WTC11 (cell line): ENCODE measurements around the gene CSTPP1.

ENCODE experiments used
- NFATC4 ChIP-seq: fragments of 250-450 bp; sonication (Bioruptor Pico); IDR thresholded peaks from 2 replicates; pipeline ENCODE4 v1.9.0; 2021; ENCODE audit warnings: mild to moderate bottlenecking
- NFYB ChIP-seq: sonication (generic); formaldehyde crosslinking; conservative IDR thresholded peaks from 2 replicates; pipeline ENCODE4 v1.8.0; 2022; ENCODE audit warnings: low read depth, missing genetic modification reagents
- NR1H2 ChIP-seq: sonication (generic); formaldehyde crosslinking; IDR thresholded peaks from 2 replicates; pipeline ENCODE4 v1.9.0; 2021; ENCODE audit warnings: mild to moderate bottlenecking, moderate library complexity, missing genetic modification reagents
- TEAD4 ChIP-seq: sonication (generic); formaldehyde crosslinking; IDR thresholded peaks from 2 replicates; pipeline ENCODE4 v1.8.0; 2022; ENCODE audit warnings: mild to moderate bottlenecking, missing genetic modification reagents
- ZNF138 ChIP-seq: sonication (generic); formaldehyde crosslinking; conservative IDR thresholded peaks from 2 replicates; pipeline ENCODE4 v1.8.1; 2022; ENCODE audit warnings: mild to moderate bottlenecking, moderate library complexity, missing genetic modification reagents
- TF ChIP-seq, protein P1 (sequence below): fragments of 200-600 bp; IDR thresholded peaks from 2 replicates; pipeline ENCODE4 v1.8.0; 2022; ENCODE audit warnings: antibody characterized with exemption
- TF ChIP-seq, protein P2 (sequence below): sonication (generic); formaldehyde crosslinking; conservative IDR thresholded peaks from 2 replicates; pipeline ENCODE4 v1.8.1; 2022; ENCODE audit warnings: mild to moderate bottlenecking, missing genetic modification reagents
- TF ChIP-seq, protein P3 (sequence below): sonication (generic); formaldehyde crosslinking; IDR thresholded peaks from 2 replicates; pipeline ENCODE4 v1.8.0; 2022; ENCODE audit warnings: mild to moderate bottlenecking, missing genetic modification reagents

DNA sequence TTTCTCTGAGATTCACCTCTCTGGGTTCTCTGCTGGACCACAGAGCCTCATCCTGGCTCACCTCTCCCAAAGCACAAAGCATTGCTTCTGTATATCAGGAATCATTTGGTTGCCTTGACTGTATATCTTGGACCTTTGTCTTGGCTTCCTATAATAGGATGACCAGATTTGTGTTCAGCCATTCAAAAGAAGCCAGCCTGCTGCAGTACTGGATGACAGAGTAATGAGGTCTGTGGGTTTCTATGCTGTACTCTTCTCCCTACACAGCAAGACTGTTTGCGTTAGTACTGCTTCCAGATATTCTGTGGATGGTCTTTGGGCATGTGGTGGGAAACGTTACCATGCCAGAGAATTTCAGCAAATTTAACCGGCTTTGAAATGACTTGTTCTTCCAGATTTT lies 200.4 kb downstream of the CSTPP1 start:
- TF ChIP-seq NFATC4 (CRISPR knock-in tag) (no peak), NFYB (CRISPR knock-in tag) (no peak), TEAD4 (no peak), NR1H2 (CRISPR knock-in tag) (no peak), ZNF138 (no peak)
- TF ChIP-seq, protein P1, sequence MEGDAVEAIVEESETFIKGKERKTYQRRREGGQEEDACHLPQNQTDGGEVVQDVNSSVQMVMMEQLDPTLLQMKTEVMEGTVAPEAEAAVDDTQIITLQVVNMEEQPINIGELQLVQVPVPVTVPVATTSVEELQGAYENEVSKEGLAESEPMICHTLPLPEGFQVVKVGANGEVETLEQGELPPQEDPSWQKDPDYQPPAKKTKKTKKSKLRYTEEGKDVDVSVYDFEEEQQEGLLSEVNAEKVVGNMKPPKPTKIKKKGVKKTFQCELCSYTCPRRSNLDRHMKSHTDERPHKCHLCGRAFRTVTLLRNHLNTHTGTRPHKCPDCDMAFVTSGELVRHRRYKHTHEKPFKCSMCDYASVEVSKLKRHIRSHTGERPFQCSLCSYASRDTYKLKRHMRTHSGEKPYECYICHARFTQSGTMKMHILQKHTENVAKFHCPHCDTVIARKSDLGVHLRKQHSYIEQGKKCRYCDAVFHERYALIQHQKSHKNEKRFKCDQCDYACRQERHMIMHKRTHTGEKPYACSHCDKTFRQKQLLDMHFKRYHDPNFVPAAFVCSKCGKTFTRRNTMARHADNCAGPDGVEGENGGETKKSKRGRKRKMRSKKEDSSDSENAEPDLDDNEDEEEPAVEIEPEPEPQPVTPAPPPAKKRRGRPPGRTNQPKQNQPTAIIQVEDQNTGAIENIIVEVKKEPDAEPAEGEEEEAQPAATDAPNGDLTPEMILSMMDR = no peak
- TF ChIP-seq, protein P2, sequence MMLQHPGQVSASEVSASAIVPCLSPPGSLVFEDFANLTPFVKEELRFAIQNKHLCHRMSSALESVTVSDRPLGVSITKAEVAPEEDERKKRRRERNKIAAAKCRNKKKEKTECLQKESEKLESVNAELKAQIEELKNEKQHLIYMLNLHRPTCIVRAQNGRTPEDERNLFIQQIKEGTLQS = no peak
- TF ChIP-seq, protein P3, sequence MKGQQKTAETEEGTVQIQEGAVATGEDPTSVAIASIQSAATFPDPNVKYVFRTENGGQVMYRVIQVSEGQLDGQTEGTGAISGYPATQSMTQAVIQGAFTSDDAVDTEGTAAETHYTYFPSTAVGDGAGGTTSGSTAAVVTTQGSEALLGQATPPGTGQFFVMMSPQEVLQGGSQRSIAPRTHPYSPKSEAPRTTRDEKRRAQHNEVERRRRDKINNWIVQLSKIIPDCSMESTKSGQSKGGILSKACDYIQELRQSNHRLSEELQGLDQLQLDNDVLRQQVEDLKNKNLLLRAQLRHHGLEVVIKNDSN (CRISPR knock-in tag) = no peak
